HL-60 (cell line): ENCODE results near the gene SORCS2.

Source experiments
- DNase-seq, 2 experiments: peaks; one replicate each; pipeline ENCODE4 v3.0.0-alpha.2; 2010 to 2020; ENCODE audit warnings: low read depth in 1 of 2, low spot score in 1 of 2
- H3K27ac ChIP-seq: fragments of 250-450 bp; sonication (Bioruptor Pico); replicated peaks from 2 replicates; pipeline ENCODE4 v1.5.1; 2020; ENCODE audit warnings: mild to moderate bottlenecking, moderate library complexity
- H3K27me3 ChIP-seq: fragments of 250-450 bp; sonication (Bioruptor Pico); 2 replicates; pipeline ENCODE4 v1.5.1; 2021; ENCODE audit warnings: mild to moderate bottlenecking, moderate library complexity; ENCODE audit not compliant: insufficient read depth, poor library complexity, severe bottlenecking
- H3K4me3 ChIP-seq: replicated peaks from 2 replicates; pipeline ENCODE4 v1.5.1; 2011; ENCODE audit warnings: mild to moderate bottlenecking, control low read depth, low read length; ENCODE audit not compliant: insufficient read depth
- GABPA ChIP-seq: IDR thresholded peaks from 2 replicates; pipeline ENCODE4 v1.6.1; 2012; ENCODE audit warnings: low read depth
- POLR2AphosphoS5 ChIP-seq: IDR thresholded peaks from 2 replicates; pipeline ENCODE4 v1.6.1; 2012; ENCODE audit warnings: low read depth
- SPI1 ChIP-seq: IDR thresholded peaks from 2 replicates; pipeline ENCODE4 v1.6.1; 2012; ENCODE audit warnings: low read depth, mild to moderate bottlenecking, borderline replicate concordance
- TF ChIP-seq, protein P1 (sequence below): IDR thresholded peaks from 2 replicates; pipeline ENCODE4 v1.6.1; 2012; ENCODE audit warnings: low read depth; ENCODE audit not compliant: insufficient replicate concordance
- TF ChIP-seq, protein P2 (sequence below): IDR thresholded peaks from one replicate; pipeline ENCODE4 v1.5.1; 2011; ENCODE audit warnings: low read length, control low read depth, inconsistent platforms; ENCODE audit not compliant: insufficient read depth

The SORCS2 gene

GRCh38 chr4:7714738-7715137 is 522.4 kb downstream of the SORCS2 start:
- TF ChIP-seq SPI1: no peak
- TF ChIP-seq, protein P1, sequence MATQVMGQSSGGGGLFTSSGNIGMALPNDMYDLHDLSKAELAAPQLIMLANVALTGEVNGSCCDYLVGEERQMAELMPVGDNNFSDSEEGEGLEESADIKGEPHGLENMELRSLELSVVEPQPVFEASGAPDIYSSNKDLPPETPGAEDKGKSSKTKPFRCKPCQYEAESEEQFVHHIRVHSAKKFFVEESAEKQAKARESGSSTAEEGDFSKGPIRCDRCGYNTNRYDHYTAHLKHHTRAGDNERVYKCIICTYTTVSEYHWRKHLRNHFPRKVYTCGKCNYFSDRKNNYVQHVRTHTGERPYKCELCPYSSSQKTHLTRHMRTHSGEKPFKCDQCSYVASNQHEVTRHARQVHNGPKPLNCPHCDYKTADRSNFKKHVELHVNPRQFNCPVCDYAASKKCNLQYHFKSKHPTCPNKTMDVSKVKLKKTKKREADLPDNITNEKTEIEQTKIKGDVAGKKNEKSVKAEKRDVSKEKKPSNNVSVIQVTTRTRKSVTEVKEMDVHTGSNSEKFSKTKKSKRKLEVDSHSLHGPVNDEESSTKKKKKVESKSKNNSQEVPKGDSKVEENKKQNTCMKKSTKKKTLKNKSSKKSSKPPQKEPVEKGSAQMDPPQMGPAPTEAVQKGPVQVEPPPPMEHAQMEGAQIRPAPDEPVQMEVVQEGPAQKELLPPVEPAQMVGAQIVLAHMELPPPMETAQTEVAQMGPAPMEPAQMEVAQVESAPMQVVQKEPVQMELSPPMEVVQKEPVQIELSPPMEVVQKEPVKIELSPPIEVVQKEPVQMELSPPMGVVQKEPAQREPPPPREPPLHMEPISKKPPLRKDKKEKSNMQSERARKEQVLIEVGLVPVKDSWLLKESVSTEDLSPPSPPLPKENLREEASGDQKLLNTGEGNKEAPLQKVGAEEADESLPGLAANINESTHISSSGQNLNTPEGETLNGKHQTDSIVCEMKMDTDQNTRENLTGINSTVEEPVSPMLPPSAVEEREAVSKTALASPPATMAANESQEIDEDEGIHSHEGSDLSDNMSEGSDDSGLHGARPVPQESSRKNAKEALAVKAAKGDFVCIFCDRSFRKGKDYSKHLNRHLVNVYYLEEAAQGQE: no peak
- TF ChIP-seq, protein P2, sequence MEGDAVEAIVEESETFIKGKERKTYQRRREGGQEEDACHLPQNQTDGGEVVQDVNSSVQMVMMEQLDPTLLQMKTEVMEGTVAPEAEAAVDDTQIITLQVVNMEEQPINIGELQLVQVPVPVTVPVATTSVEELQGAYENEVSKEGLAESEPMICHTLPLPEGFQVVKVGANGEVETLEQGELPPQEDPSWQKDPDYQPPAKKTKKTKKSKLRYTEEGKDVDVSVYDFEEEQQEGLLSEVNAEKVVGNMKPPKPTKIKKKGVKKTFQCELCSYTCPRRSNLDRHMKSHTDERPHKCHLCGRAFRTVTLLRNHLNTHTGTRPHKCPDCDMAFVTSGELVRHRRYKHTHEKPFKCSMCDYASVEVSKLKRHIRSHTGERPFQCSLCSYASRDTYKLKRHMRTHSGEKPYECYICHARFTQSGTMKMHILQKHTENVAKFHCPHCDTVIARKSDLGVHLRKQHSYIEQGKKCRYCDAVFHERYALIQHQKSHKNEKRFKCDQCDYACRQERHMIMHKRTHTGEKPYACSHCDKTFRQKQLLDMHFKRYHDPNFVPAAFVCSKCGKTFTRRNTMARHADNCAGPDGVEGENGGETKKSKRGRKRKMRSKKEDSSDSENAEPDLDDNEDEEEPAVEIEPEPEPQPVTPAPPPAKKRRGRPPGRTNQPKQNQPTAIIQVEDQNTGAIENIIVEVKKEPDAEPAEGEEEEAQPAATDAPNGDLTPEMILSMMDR: no peak
- TF ChIP-seq POLR2AphosphoS5: no peak
- no peak for TF ChIP-seq GABPA

GRCh38 chr4:7715271-7716009 is 523.1 kb downstream of the SORCS2 start:
- TF ChIP-seq, protein P1: no peak
- TF ChIP-seq, protein P2: no peak
- TF ChIP-seq POLR2AphosphoS5 (no peak), GABPA (no peak), SPI1 (no peak)
- Histone ChIP-seq H3K27me3 (peaks cover 4% of the 10 kb centered on the region), H3K27ac (no peak overlapping the region), H3K4me3 (no peak overlapping the region)
- DNase-seq: no peak

More at GRCh38 chr4:7714738-7715137, 522.4 kb downstream of the SORCS2 start:
- Histone ChIP-seq H3K27me3 (no peaks in the 10 kb centered on the region), H3K27ac (no peak overlapping the region), H3K4me3 (no peak overlapping the region)
- DNase-seq: no peak

DNA sequence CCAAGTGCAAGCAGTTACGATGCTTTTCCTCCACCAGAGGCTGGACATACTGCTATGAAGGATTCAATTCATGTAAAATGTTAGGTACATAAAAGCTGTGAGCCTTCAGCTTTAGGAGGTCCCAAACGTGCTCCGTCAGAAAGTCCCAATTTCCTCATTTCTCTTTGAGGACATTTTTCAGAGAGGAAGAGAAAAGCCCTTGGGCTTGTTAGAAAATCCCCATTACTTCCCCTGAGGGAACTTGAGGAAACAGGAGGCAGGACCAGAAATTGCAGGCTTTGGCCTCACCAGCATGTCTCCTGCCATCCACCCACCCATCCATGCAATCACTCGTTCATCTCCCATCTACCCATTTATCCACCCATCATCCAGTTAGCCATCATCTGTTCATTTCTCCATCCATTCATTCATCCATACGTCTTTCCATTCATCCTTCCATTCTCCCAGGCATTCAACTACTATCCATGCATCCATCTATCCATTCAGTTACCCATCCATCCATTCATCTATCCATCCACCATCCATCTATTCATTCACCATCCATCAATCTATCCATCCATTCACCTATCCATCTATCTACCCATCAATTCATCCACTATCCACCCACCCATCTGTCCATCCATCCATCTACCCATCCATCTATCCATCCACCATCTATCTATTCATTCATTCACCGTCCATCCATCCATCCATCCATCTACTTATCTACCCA is 523.8 kb downstream of the SORCS2 start:
- no peak overlapping the region for H3K4me3 ChIP-seq
- H3K27ac ChIP-seq: no peak overlapping the region
- no peak for DNase-seq
- TF ChIP-seq, protein P1: no peak
- no peak for TF ChIP-seq GABPA
- TF ChIP-seq POLR2AphosphoS5: no peak
- TF ChIP-seq, protein P2: no peak
- TF ChIP-seq SPI1: no peak
- peaks cover 4% of the 10 kb centered on the region for H3K27me3 ChIP-seq
